ENCODE measurements around the gene COL6A2. TPM values are rescaled to one million over a fixed set of nuclear protein-coding genes. Genes with fewer than 3 reads are reported as not detected.

Gene COL6A2
- total RNA-seq, 1 donor from 2014 or later: 32.0 TPM

GRCh38 chr21:46178961-46179360 lies 81.0 kb downstream of the COL6A2 start:
- no peak overlapping the region for H3K27ac Mint-ChIP-seq
- peaks cover 18% of the 10 kb centered on the region for H3K36me3 Mint-ChIP-seq (ENCODE audit: insufficient read depth)
- H3K4me1 Mint-ChIP-seq (ENCODE audit: low read depth): peaks cover 2% of the 10 kb centered on the region
- no peaks in the 10 kb centered on the region for H3K27me3 Mint-ChIP-seq
- no peak overlapping the region for H3K4me3 Mint-ChIP-seq (ENCODE audit: low read depth)
- no peak for TF ChIP-seq CTCF (IDR thresholded peaks at IDR 0.05; ENCODE audit: unreplicated experiment)
- H3K9me3 Mint-ChIP-seq (ENCODE audit: low read depth): peaks cover 32% of the 10 kb centered on the region
- no peak for DNase-seq (ENCODE audit: low spot score, unreplicated experiment)

Other genes with a start within 250 kb of the COL6A2 start
- 135 and 137 TPM in 2 replicates for gene COL6A1, start 116.3 kb upstream of the COL6A2 start, total RNA-seq
- gene FTCD, start 57.5 kb downstream of the COL6A2 start, total RNA-seq: 48.4 and 49.3 TPM in 2 replicates
- gene SPATC1L, start 86.3 kb downstream of the COL6A2 start, total RNA-seq: 31.4 and 32.8 TPM in 2 replicates
- gene LSS, start 130.7 kb downstream of the COL6A2 start, total RNA-seq: 145 and 147 TPM in 2 replicates
- gene MCM3AP, start 187.5 kb downstream of the COL6A2 start, total RNA-seq: 131 and 136 TPM in 2 replicates
- gene YBEY, start 188.2 kb downstream of the COL6A2 start, total RNA-seq: 20.9 and 21.9 TPM in 2 replicates
- gene C21orf58, start 225.8 kb downstream of the COL6A2 start, total RNA-seq: 28.6 and 31.5 TPM in 2 replicates
- gene PCNT, start 226.0 kb downstream of the COL6A2 start, total RNA-seq: 47.2 and 53.3 TPM in 2 replicates

Measured in progenitor cell of endocrine pancreas (in vitro differentiated cells).